ENCODE measurements around the gene NAALADL1.

NAALADL1 gene

DNA sequence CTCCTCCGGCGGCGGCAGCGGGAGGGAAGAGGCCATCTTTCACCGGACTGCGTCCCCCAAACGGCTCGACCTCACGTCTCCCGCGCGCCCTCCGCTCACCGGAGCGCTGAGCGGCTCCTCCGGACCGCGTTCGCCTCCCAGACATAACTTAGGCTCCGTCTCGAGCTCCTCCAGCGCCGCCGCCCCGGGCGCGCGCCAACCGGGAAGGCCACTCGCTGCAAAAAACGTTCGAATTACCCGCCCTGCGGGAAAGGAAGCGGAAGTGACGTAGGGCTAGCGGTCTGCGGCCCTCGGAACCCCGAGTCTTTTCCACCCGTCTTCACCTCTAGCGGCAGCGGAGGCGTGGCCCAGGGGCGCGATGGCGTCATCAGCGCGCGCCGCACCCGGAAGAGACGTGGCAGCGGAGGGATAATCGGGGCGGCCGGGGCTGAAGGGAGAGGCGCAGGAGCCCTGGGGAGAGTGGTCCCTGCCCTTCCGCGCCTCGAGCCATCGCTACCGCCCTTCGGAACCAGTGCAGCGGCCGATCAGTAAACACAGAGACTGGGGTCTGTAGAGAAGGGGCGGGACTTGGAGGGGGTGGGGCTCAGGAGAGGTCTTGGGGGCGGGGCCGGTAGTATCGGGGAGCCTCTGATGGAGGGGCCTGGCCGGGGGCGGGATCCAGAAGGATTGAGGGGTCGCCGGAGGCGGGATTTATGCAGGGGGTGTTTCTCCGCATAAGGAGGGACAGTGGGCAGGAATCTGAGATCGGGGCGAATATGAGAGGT, 25.7 kb upstream of the NAALADL1 start, which contains the start of the genes CDCA5 and ZFPL1 (continued):
- TF ChIP-seq ZNF549 (tag by site-specific recombination; IDR thresholded peaks at IDR 0.05) (no peak), ZBTB20 (tag by site-specific recombination; IDR thresholded peaks at IDR 0.05) (peak; percentile 74), EGR2 (tag by site-specific recombination; IDR thresholded peaks at IDR 0.05; ENCODE audit: low read depth) (peak; percentile 24; the same call in 1 of the 2 replicates), ZNF76 (tag by site-specific recombination; IDR thresholded peaks at IDR 0.05; ENCODE audit: borderline replicate concordance, low read depth) (peak; percentile 85), ZNF600 (tag by site-specific recombination; IDR thresholded peaks at IDR 0.05) (no peak), ZNF121 (tag by site-specific recombination; IDR thresholded peaks at IDR 0.05) (no peak), ZNF544 (tag by site-specific recombination; IDR thresholded peaks at IDR 0.05) (no peak), KLF10 (tag by site-specific recombination; IDR thresholded peaks at IDR 0.05) (peak; percentile 89), KLF8 (tag by site-specific recombination; IDR thresholded peaks at IDR 0.05) (peak; percentile 94), YY1 (tag by site-specific recombination; IDR thresholded peaks at IDR 0.05) (peak; percentile 35; the same call in 1 of the 2 replicates), ZNF394 (tag by site-specific recombination; IDR thresholded peaks at IDR 0.05; ENCODE audit: borderline replicate concordance) (peak; percentile 19; the same call in 1 of the 2 replicates), ZNF16 (tag by site-specific recombination; IDR thresholded peaks at IDR 0.05; ENCODE audit: low read depth) (no peak), ZNF629 (tag by site-specific recombination; IDR thresholded peaks at IDR 0.05) (peak; percentile 95), YY2 (tag by site-specific recombination; IDR thresholded peaks at IDR 0.05) (0 out of 2 replicates have a peak, but pooled peaks have one; percentile 13), ZNF2 (tag by site-specific recombination; IDR thresholded peaks at IDR 0.05) (peak; percentile 73; the same call in 1 of the 2 replicates), ZNF473 (tag by site-specific recombination; IDR thresholded peaks at IDR 0.05) (no peak), ZEB2 (tag by site-specific recombination; IDR thresholded peaks at IDR 0.05) (peak; percentile 81; the same call in 1 of the 2 replicates), ZNF561 (tag by site-specific recombination; IDR thresholded peaks at IDR 0.05; ENCODE audit: borderline replicate concordance) (peak; percentile 46; the same call in 1 of the 2 replicates), ZNF660 (tag by site-specific recombination; IDR thresholded peaks at IDR 0.05) (no peak), ZNF391 (tag by site-specific recombination; IDR thresholded peaks at IDR 0.05; ENCODE audit: borderline replicate concordance, low read depth) (peak; percentile 46; the same call in 1 of the 2 replicates), ZBTB21 (tag by site-specific recombination; IDR thresholded peaks at IDR 0.05) (peak; percentile 87), ZNF37A (tag by site-specific recombination; IDR thresholded peaks at IDR 0.05) (no peak), MYNN (tag by site-specific recombination; IDR thresholded peaks at IDR 0.05; ENCODE audit: borderline replicate concordance) (no peak), KLF9 (tag by site-specific recombination; IDR thresholded peaks at IDR 0.05; ENCODE audit: low read depth) (peak; percentile 95)
- TF ChIP-seq, protein P1, sequence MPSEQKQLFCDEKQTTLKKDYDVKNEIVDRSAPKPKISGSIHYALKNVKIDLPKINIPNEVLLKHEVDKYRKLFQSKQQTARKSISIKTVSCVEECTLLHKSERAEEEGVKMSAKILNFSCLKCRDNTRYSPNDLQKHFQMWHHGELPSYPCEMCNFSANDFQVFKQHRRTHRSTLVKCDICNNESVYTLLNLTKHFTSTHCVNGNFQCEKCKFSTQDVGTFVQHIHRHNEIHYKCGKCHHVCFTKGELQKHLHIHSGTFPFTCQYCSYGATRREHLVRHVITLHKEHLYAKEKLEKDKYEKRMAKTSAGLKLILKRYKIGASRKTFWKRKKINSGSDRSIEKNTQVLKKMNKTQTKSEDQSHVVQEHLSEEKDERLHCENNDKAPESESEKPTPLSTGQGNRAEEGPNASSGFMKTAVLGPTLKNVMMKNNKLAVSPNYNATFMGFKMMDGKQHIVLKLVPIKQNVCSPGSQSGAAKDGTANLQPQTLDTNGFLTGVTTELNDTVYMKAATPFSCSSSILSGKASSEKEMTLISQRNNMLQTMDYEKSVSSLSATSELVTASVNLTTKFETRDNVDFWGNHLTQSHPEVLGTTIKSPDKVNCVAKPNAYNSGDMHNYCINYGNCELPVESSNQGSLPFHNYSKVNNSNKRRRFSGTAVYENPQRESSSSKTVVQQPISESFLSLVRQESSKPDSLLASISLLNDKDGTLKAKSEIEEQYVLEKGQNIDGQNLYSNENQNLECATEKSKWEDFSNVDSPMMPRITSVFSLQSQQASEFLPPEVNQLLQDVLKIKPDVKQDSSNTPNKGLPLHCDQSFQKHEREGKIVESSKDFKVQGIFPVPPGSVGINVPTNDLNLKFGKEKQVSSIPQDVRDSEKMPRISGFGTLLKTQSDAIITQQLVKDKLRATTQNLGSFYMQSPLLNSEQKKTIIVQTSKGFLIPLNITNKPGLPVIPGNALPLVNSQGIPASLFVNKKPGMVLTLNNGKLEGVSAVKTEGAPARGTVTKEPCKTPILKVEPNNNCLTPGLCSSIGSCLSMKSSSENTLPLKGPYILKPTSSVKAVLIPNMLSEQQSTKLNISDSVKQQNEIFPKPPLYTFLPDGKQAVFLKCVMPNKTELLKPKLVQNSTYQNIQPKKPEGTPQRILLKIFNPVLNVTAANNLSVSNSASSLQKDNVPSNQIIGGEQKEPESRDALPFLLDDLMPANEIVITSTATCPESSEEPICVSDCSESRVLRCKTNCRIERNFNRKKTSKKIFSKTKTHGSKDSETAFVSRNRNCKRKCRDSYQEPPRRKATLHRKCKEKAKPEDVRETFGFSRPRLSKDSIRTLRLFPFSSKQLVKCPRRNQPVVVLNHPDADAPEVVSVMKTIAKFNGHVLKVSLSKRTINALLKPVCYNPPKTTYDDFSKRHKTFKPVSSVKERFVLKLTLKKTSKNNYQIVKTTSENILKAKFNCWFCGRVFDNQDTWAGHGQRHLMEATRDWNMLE (tag by site-specific recombination; conservative IDR thresholded peaks at IDR 0.05; ENCODE audit: low read depth): peak; percentile 51; the same call in 1 of the 2 replicates
- TF ChIP-seq, protein P2, sequence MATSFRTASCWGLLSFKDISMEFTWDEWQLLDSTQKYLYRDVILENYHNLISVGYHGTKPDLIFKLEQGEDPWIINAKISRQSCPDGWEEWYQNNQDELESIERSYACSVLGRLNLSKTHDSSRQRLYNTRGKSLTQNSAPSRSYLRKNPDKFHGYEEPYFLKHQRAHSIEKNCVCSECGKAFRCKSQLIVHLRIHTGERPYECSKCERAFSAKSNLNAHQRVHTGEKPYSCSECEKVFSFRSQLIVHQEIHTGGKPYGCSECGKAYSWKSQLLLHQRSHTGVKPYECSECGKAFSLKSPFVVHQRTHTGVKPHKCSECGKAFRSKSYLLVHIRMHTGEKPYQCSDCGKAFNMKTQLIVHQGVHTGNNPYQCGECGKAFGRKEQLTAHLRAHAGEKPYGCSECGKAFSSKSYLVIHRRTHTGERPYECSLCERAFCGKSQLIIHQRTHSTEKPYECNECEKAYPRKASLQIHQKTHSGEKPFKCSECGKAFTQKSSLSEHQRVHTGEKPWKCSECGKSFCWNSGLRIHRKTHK (tag by site-specific recombination; IDR thresholded peaks at IDR 0.05): no peak
- TF ChIP-seq, protein P3, sequence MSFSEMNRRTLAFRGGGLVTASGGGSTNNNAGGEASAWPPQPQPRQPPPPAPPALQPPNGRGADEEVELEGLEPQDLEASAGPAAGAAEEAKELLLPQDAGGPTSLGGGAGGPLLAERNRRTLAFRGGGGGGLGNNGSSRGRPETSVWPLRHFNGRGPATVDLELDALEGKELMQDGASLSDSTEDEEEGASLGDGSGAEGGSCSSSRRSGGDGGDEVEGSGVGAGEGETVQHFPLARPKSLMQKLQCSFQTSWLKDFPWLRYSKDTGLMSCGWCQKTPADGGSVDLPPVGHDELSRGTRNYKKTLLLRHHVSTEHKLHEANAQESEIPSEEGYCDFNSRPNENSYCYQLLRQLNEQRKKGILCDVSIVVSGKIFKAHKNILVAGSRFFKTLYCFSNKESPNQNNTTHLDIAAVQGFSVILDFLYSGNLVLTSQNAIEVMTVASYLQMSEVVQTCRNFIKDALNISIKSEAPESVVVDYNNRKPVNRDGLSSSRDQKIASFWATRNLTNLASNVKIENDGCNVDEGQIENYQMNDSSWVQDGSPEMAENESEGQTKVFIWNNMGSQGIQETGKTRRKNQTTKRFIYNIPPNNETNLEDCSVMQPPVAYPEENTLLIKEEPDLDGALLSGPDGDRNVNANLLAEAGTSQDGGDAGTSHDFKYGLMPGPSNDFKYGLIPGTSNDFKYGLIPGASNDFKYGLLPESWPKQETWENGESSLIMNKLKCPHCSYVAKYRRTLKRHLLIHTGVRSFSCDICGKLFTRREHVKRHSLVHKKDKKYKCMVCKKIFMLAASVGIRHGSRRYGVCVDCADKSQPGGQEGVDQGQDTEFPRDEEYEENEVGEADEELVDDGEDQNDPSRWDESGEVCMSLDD (tag by site-specific recombination; IDR thresholded peaks at IDR 0.05): peak; percentile 92
- TF ChIP-seq, protein P4, sequence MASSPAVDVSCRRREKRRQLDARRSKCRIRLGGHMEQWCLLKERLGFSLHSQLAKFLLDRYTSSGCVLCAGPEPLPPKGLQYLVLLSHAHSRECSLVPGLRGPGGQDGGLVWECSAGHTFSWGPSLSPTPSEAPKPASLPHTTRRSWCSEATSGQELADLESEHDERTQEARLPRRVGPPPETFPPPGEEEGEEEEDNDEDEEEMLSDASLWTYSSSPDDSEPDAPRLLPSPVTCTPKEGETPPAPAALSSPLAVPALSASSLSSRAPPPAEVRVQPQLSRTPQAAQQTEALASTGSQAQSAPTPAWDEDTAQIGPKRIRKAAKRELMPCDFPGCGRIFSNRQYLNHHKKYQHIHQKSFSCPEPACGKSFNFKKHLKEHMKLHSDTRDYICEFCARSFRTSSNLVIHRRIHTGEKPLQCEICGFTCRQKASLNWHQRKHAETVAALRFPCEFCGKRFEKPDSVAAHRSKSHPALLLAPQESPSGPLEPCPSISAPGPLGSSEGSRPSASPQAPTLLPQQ (tag by site-specific recombination; IDR thresholded peaks at IDR 0.05): peak; percentile 65; the same call in 1 of the 2 replicates

All from HEK293 (cell line).